Measurements from ENCODE around the gene MIER2. TPM values are rescaled to one million over a fixed set of nuclear protein-coding genes. Genes with fewer than 3 reads are reported as not detected.

MIER2 gene
- total and polyA plus RNA-seq, 10 of the 15 experiments (the other 5 are each of a cell fraction or from before 2014, with no cell fraction given) = 0.48 to 23.6 (median 12.1) TPM

GRCh38 chr19:339262-339887 is 5.2 kb downstream of the MIER2 start:
- in situ Hi-C loops (cut with MboI) = no loop called here
- FAIRE-seq = no peak
- no peaks in the 10 kb centered on the region for H3K27me3 ChIP-seq (replicated peaks in 1 of 2; ENCODE audit: control insufficient read depth in 2 of 2, insufficient read depth in 2 of 2, low read length in 1 of 2)
- no peak overlapping the region for H3K4me2 ChIP-seq (ENCODE audit: control insufficient read depth, insufficient read depth)
- SMC1A ChIA-PET (ENCODE audit: uncharacterized antibody, unreplicated experiment) = no interaction called here
- CTCF ChIA-PET = interaction anchor here (1.0 kb wide), 1 partner anchor 92 kb away, joined by 3 read pairs; no protein-coding TSS in a partner anchor
- WGBS (ENCODE audit: insufficient coverage, insufficient replicate concordance, low lambda C conversion rate, missing lambda C conversion rate) = 55% methylated on average over 10 of the region's 10 CpGs
- peaks cover 17% of the 10 kb centered on the region for H3K4me1 ChIP-seq (ENCODE audit: control insufficient read depth, insufficient read depth, low read length)
- H3K9ac ChIP-seq (ENCODE audit: control insufficient read depth, insufficient read depth, low read length) = no peak overlapping the region
- H4K20me1 ChIP-seq (ENCODE audit: control insufficient read depth, insufficient read depth) = no peaks in the 10 kb centered on the region
- H3K4me3 ChIP-seq = no peak overlapping the region
- H2AFZ ChIP-seq (ENCODE audit: control insufficient read depth, low read depth, low read length) = no peak overlapping the region
- TF ChIP-seq MLLT1 (IDR thresholded peaks at IDR 0.05) (no peak), PAX5 (IDR thresholded peaks at IDR 0.05; ENCODE audit: borderline replicate concordance, low read depth, low read length) (no peak), NKRF (conservative IDR thresholded peaks at IDR 0.05) (no peak), IRF4 (IDR thresholded peaks at IDR 0.05; ENCODE audit: low read depth, low read length) (no peak), KAT2A (conservative IDR thresholded peaks at IDR 0.05; ENCODE audit: control insufficient read depth, low read depth, low read length) (no peak), MYC (IDR thresholded peaks at IDR 0.05; ENCODE audit: insufficient read depth, insufficient read length, insufficient replicate concordance, low read length, severe bottlenecking) (no peak), PAX8 (IDR thresholded peaks at IDR 0.05) (no peak)
- peaks cover 3 to 8% of the 10 kb centered on the region in 2 experiments; a peak in 3 of 4 replicates for H3K36me3 ChIP-seq (ENCODE audit: control insufficient read depth in 2 of 2, insufficient read depth in 2 of 2, low read length in 1 of 2)
- no TSS peak for BruUV-seq (replicated peaks)
- POLR2A ChIA-PET = no interaction called here
- H3K79me2 ChIP-seq (ENCODE audit: control insufficient read depth, insufficient read depth, low read length) = peaks cover 41% of the 10 kb centered on the region
- intact Hi-C loops (cut with micrococcal nuclease; ENCODE audit: unreplicated experiment) = no loop called here
- ATAC-seq = no peak
- H3K27ac ChIP-seq (ENCODE audit: control insufficient read depth, insufficient read depth) = no peak overlapping the region
- RAD21 ChIA-PET (ENCODE audit: unreplicated experiment) = no interaction called here
- DNase-seq (ENCODE audit: low read depth, low spot score) = no peak
- H3K9me3 ChIP-seq (replicated peaks; ENCODE audit: control insufficient read depth, insufficient read depth, low read length) = no peaks in the 10 kb centered on the region; the same call in 2 of the 3 replicates

Measured in GM12878 (cell line).